HL-60 (cell line): Measurements from ENCODE around the gene IL4I1. TPM values are rescaled to one million over a fixed set of nuclear protein-coding genes. Genes with fewer than 3 reads are reported as not detected.

Source experiments
- DNase-seq, 2 experiments: peaks; one replicate each; pipeline ENCODE4 v3.0.0-alpha.2; 2010 to 2020; ENCODE audit warnings: low read depth in 1 of 2, low spot score in 1 of 2
- H3K27ac ChIP-seq: fragments of 250-450 bp; sonication (Bioruptor Pico); replicated peaks from 2 replicates; pipeline ENCODE4 v1.5.1; 2020; ENCODE audit warnings: mild to moderate bottlenecking, moderate library complexity
- H3K27me3 ChIP-seq: fragments of 250-450 bp; sonication (Bioruptor Pico); 2 replicates; pipeline ENCODE4 v1.5.1; 2021; ENCODE audit warnings: mild to moderate bottlenecking, moderate library complexity; ENCODE audit not compliant: insufficient read depth, poor library complexity, severe bottlenecking
- H3K4me3 ChIP-seq: replicated peaks from 2 replicates; pipeline ENCODE4 v1.5.1; 2011; ENCODE audit warnings: mild to moderate bottlenecking, control low read depth, low read length; ENCODE audit not compliant: insufficient read depth
- GABPA ChIP-seq: IDR thresholded peaks from 2 replicates; pipeline ENCODE4 v1.6.1; 2012; ENCODE audit warnings: low read depth
- POLR2AphosphoS5 ChIP-seq: IDR thresholded peaks from 2 replicates; pipeline ENCODE4 v1.6.1; 2012; ENCODE audit warnings: low read depth
- SPI1 ChIP-seq: IDR thresholded peaks from 2 replicates; pipeline ENCODE4 v1.6.1; 2012; ENCODE audit warnings: low read depth, mild to moderate bottlenecking, borderline replicate concordance
- microRNA-seq: library from miRNA; unstranded; fragments of <30 nt; microRNA quantifications from one replicate; pipeline ENCODE4, GENCODE V29; 2018
- TF ChIP-seq, protein P1 (sequence below): IDR thresholded peaks from 2 replicates; pipeline ENCODE4 v1.6.1; 2012; ENCODE audit warnings: low read depth; ENCODE audit not compliant: insufficient replicate concordance
- TF ChIP-seq, protein P2 (sequence below): IDR thresholded peaks from one replicate; pipeline ENCODE4 v1.5.1; 2011; ENCODE audit warnings: low read length, control low read depth, inconsistent platforms; ENCODE audit not compliant: insufficient read depth

The IL4I1 gene

DNA sequence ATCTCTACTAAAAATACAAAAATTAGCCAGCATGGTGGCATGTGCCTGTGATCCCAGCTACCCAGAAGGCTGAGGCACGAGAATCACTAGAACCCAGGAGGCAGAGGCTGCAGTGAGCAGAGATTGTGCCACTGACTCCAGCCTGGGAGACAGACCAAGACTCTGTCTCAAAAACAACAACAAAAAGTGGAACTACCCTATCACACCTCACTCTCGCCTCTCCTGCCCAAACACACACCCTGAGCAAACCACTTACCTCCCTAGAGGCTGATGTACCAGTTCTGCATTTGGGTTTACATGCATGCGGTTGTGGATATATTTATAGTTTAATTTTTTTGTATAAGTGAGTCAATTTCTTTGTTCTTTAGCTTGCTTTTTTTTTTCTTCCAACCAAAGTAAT, 53.4 kb downstream of the IL4I1 start:
- peak in 1 of 2 experiments; percentile 48 for DNase-seq
- Histone ChIP-seq H3K27me3 (no peaks in the 10 kb centered on the region), H3K27ac (0 out of 2 replicates have a peak overlapping the region, but pooled peaks have one; percentile 15), H3K4me3 (no peak overlapping the region)
- peak; percentile 20; the same call in 1 of the 2 replicates for TF ChIP-seq SPI1
- TF ChIP-seq GABPA = no peak

DNA sequence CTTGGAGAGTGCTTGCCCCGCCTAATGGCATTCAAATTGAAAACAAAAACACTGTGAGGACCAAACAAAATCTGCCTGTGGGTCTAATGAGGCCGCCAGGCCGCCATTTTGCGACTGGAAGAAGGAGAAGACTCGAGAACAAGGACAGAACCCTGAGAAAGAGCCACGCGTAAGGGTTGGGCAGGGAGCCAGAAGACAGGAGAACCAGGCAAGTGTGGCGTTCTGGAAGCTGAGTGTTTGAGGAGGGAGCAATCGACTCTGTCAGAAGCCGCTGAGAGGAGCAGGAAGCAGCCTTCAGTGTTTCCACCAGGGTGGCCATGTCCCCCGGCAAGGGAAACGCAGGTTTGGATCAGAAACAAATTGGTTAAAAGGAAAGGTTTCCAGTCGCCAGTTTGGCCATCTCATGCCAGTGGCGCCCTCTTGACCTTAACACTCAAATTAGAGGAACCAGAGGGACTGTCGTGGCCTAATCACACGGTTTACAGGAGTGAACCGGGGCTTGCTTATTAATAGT, 55.9 kb downstream of the IL4I1 start:
- Histone ChIP-seq H3K27me3 (no peaks in the 10 kb centered on the region), H3K4me3 (no peak overlapping the region), H3K27ac (no peak overlapping the region)
- DNase-seq = no peak
- TF ChIP-seq GABPA = no peak

DNA sequence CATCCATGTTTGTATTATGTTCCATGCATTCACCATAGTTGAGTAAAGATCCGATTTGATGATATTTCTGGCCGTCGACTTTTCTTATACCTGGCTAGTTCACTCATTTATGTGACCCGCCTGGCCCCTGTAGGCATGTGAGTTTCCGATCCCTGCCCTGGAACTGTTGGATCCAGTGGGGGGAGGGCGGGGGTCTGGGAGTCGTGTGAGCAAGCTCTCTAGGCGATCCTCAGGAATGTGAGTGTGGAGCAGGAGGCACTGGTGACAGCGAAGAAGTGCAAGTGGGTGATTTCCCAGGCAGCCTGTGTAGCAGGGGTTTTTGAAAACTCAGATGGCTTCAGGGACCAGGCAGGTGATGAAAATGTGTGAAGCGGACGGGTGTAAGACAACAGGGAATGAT, 56.4 kb downstream of the IL4I1 start:
- DNase-seq = no peak
- Histone ChIP-seq H3K4me3 (no peak overlapping the region), H3K27me3 (no peaks in the 10 kb centered on the region), H3K27ac (no peak overlapping the region)
- TF ChIP-seq, protein P1, sequence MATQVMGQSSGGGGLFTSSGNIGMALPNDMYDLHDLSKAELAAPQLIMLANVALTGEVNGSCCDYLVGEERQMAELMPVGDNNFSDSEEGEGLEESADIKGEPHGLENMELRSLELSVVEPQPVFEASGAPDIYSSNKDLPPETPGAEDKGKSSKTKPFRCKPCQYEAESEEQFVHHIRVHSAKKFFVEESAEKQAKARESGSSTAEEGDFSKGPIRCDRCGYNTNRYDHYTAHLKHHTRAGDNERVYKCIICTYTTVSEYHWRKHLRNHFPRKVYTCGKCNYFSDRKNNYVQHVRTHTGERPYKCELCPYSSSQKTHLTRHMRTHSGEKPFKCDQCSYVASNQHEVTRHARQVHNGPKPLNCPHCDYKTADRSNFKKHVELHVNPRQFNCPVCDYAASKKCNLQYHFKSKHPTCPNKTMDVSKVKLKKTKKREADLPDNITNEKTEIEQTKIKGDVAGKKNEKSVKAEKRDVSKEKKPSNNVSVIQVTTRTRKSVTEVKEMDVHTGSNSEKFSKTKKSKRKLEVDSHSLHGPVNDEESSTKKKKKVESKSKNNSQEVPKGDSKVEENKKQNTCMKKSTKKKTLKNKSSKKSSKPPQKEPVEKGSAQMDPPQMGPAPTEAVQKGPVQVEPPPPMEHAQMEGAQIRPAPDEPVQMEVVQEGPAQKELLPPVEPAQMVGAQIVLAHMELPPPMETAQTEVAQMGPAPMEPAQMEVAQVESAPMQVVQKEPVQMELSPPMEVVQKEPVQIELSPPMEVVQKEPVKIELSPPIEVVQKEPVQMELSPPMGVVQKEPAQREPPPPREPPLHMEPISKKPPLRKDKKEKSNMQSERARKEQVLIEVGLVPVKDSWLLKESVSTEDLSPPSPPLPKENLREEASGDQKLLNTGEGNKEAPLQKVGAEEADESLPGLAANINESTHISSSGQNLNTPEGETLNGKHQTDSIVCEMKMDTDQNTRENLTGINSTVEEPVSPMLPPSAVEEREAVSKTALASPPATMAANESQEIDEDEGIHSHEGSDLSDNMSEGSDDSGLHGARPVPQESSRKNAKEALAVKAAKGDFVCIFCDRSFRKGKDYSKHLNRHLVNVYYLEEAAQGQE = no peak
- no peak for TF ChIP-seq GABPA
- TF ChIP-seq SPI1 = no peak
- no peak for TF ChIP-seq POLR2AphosphoS5
- TF ChIP-seq, protein P2, sequence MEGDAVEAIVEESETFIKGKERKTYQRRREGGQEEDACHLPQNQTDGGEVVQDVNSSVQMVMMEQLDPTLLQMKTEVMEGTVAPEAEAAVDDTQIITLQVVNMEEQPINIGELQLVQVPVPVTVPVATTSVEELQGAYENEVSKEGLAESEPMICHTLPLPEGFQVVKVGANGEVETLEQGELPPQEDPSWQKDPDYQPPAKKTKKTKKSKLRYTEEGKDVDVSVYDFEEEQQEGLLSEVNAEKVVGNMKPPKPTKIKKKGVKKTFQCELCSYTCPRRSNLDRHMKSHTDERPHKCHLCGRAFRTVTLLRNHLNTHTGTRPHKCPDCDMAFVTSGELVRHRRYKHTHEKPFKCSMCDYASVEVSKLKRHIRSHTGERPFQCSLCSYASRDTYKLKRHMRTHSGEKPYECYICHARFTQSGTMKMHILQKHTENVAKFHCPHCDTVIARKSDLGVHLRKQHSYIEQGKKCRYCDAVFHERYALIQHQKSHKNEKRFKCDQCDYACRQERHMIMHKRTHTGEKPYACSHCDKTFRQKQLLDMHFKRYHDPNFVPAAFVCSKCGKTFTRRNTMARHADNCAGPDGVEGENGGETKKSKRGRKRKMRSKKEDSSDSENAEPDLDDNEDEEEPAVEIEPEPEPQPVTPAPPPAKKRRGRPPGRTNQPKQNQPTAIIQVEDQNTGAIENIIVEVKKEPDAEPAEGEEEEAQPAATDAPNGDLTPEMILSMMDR = no peak

DNA sequence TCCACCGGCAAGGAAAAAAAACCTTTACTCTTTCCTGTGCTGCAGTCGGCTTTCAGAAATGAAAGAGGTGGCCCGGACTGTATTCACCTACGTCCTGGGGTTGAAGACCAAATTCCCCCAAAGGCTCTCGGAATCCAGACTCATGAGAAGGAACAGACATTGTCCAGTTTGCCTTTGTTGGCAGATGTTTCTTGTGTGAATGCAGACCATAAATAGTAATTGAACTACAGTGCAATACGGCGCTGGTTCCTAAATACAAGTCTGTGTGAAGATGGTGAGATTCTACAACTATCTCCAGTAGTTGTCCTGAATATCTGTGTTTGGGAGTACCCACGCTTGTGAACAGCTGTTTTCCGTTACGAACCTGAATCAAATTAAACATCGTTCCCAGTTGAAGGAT, 57.0 kb downstream of the IL4I1 start:
- no peak overlapping the region for H3K27ac ChIP-seq
- no peak for DNase-seq
- TF ChIP-seq, protein P2 = no peak
- no peak for TF ChIP-seq POLR2AphosphoS5
- TF ChIP-seq SPI1 = no peak
- no peak for TF ChIP-seq GABPA
- TF ChIP-seq, protein P1 = no peak

More for the DNA sequence above, 57.0 kb downstream of the IL4I1 start:
- Histone ChIP-seq H3K4me3 (no peak overlapping the region), H3K27me3 (no peaks in the 10 kb centered on the region)

Small RNA genes lying within 50 kb of the gene (microRNA-seq; reads per million reads assigned to microRNA genes)
- 0.90 reads per million for gene MIR4749
- gene MIR4750 = not detected
